IPS-11a (cell line): ENCODE measurements around the gene KIAA1586.

Experiments
- H3K4me3 ChIP-seq: one replicate; pipeline ENCODE4 v1.5.1; 2013; ENCODE audit warnings: low read depth, low read length, control low read depth

The KIAA1586 gene

GRCh38 chr6:57097596-57097995 lies 51.1 kb downstream of the KIAA1586 start:
- H3K4me3 ChIP-seq = no peak overlapping the region

GRCh38 chr6:57102976-57103375 lies 56.5 kb downstream of the KIAA1586 start:
- no peak overlapping the region for H3K4me3 ChIP-seq

GRCh38 chr6:57104336-57104735 lies 57.8 kb downstream of the KIAA1586 start:
- no peak overlapping the region for H3K4me3 ChIP-seq
